HCT116 (cell line): ENCODE results near the gene ECSCR.

Experiments used
- EGR1 ChIP-seq: IDR thresholded peaks from 2 replicates; pipeline ENCODE4 v1.6.1; 2012; ENCODE audit warnings: low read depth
- EZH2 ChIP-seq: fragments of 200-600 bp; sonication (generic); IDR thresholded peaks from 2 replicates; pipeline ENCODE4 v1.6.1; 2017; ENCODE audit warnings: antibody characterized with exemption, mixed run types
- EZH2phosphoT487 ChIP-seq: fragments of 200-600 bp; IDR thresholded peaks from 2 replicates; pipeline ENCODE4 v1.6.1; 2018; ENCODE audit warnings: antibody characterized with exemption, borderline replicate concordance
- POLR2A ChIP-seq: IDR thresholded peaks from 2 replicates; pipeline ENCODE4 v1.7.0; 2011; ENCODE audit warnings: borderline replicate concordance; ENCODE audit not compliant: insufficient read depth, insufficient read length; ENCODE audit errors: extremely low read depth
- POLR2AphosphoS5 ChIP-seq: IDR thresholded peaks from 2 replicates; pipeline ENCODE4 v1.6.1; 2011; ENCODE audit warnings: mild to moderate bottlenecking, low read depth, low read length, moderate library complexity
- SIN3A ChIP-seq: IDR thresholded peaks from 2 replicates; pipeline ENCODE4 v1.6.1; 2012; ENCODE audit warnings: low read depth
- SP1 ChIP-seq: IDR thresholded peaks from 2 replicates; pipeline ENCODE4 v1.6.1; 2012; ENCODE audit warnings: low read depth
- TF ChIP-seq, protein P1 (sequence below), 3 experiments: fragments of 200-600 bp in 1 of 3; sonication (generic) in 1 of 3; IDR thresholded peaks in 2 of 3; conservative IDR thresholded peaks in 1 of 3; 2 replicates each; pipeline ENCODE4 v1.5.1; 2012 to 2017; ENCODE audit warnings: low read depth in 2 of 3, low read length in 2 of 3, antibody characterized with exemption in 1 of 3, borderline replicate concordance in 1 of 3, control low read depth in 1 of 3, mild to moderate bottlenecking in 1 of 3, mixed read lengths in 1 of 3, mixed run types in 1 of 3, moderate library complexity in 1 of 3; ENCODE audit not compliant: insufficient read depth in 1 of 3
- TF ChIP-seq, protein P2 (sequence below): IDR thresholded peaks from 2 replicates; pipeline ENCODE4 v1.6.1; 2012; ENCODE audit warnings: low read depth
- TF ChIP-seq, protein P3 (sequence below): IDR thresholded peaks from 2 replicates; pipeline ENCODE4 v1.6.1; 2012
- TF ChIP-seq, protein P4 (sequence below): IDR thresholded peaks from 2 replicates; pipeline ENCODE4 v1.6.1; 2012

DNA sequence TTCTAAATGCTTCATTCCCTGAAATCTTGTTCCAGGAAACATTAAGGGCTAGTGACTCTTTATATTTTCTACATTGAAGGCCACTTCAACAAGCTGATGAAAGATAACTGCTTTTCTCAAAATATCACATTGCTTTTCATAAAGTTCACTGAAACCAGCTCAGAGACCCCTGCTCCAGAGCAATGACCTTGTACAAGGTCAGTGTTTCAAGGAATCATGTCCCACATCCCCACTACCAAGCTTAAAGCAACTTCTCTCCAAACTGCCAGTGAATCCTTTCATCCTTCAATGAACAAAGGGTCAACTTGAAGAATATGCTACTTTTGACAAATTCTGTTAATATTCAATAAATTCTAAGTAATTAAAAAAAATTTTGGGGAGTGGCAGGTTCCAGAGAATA is 46.7 kb downstream of the ECSCR start:
- TF ChIP-seq POLR2A = no peak
- no peak for TF ChIP-seq EZH2
- no peak for TF ChIP-seq SP1
- no peak for TF ChIP-seq SIN3A
- TF ChIP-seq EGR1 = no peak
- TF ChIP-seq, protein P1, sequence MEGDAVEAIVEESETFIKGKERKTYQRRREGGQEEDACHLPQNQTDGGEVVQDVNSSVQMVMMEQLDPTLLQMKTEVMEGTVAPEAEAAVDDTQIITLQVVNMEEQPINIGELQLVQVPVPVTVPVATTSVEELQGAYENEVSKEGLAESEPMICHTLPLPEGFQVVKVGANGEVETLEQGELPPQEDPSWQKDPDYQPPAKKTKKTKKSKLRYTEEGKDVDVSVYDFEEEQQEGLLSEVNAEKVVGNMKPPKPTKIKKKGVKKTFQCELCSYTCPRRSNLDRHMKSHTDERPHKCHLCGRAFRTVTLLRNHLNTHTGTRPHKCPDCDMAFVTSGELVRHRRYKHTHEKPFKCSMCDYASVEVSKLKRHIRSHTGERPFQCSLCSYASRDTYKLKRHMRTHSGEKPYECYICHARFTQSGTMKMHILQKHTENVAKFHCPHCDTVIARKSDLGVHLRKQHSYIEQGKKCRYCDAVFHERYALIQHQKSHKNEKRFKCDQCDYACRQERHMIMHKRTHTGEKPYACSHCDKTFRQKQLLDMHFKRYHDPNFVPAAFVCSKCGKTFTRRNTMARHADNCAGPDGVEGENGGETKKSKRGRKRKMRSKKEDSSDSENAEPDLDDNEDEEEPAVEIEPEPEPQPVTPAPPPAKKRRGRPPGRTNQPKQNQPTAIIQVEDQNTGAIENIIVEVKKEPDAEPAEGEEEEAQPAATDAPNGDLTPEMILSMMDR (IDR thresholded peaks at IDR 0.05 in 2 of 3, conservative IDR thresholded peaks at IDR 0.05 in 1 of 3; ENCODE audit: borderline replicate concordance in 1 of 3, insufficient read depth in 1 of 3, low read depth in 2 of 3, low read length in 2 of 3) = no peak
- no peak for TF ChIP-seq POLR2AphosphoS5
- no peak for TF ChIP-seq EZH2phosphoT487
- TF ChIP-seq, protein P2, sequence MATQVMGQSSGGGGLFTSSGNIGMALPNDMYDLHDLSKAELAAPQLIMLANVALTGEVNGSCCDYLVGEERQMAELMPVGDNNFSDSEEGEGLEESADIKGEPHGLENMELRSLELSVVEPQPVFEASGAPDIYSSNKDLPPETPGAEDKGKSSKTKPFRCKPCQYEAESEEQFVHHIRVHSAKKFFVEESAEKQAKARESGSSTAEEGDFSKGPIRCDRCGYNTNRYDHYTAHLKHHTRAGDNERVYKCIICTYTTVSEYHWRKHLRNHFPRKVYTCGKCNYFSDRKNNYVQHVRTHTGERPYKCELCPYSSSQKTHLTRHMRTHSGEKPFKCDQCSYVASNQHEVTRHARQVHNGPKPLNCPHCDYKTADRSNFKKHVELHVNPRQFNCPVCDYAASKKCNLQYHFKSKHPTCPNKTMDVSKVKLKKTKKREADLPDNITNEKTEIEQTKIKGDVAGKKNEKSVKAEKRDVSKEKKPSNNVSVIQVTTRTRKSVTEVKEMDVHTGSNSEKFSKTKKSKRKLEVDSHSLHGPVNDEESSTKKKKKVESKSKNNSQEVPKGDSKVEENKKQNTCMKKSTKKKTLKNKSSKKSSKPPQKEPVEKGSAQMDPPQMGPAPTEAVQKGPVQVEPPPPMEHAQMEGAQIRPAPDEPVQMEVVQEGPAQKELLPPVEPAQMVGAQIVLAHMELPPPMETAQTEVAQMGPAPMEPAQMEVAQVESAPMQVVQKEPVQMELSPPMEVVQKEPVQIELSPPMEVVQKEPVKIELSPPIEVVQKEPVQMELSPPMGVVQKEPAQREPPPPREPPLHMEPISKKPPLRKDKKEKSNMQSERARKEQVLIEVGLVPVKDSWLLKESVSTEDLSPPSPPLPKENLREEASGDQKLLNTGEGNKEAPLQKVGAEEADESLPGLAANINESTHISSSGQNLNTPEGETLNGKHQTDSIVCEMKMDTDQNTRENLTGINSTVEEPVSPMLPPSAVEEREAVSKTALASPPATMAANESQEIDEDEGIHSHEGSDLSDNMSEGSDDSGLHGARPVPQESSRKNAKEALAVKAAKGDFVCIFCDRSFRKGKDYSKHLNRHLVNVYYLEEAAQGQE = no peak
- TF ChIP-seq, protein P3, sequence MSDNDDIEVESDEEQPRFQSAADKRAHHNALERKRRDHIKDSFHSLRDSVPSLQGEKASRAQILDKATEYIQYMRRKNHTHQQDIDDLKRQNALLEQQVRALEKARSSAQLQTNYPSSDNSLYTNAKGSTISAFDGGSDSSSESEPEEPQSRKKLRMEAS = no peak
- TF ChIP-seq, protein P4, sequence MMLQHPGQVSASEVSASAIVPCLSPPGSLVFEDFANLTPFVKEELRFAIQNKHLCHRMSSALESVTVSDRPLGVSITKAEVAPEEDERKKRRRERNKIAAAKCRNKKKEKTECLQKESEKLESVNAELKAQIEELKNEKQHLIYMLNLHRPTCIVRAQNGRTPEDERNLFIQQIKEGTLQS = no peak
